Skeletal muscle cell (primary cell): ENCODE results near the gene AUNIP.
A peak's percentile ranks its signal among the peaks of the same experiment; 100 is the strongest.
"Not testable (repeated sequence)": the region's sequence is repeated elsewhere in the genome, so short reads cannot be mapped to it uniquely, and the experiment has no call there.

Experiments used
- DNase-seq: peaks from one replicate; pipeline ENCODE4 v3.0.0-alpha.2; 2010; ENCODE audit warnings: low read depth
- H3K4me3 ChIP-seq: 2 replicates; pipeline ENCODE4 v1.5.1; 2011; ENCODE audit warnings: low read depth, mild to moderate bottlenecking, control low read depth, low read length, moderate library complexity

AUNIP gene

GRCh38 chr1:25870614-25871013 lies 11.4 kb upstream of the AUNIP start:
- DNase-seq, result no peak
- H3K4me3 ChIP-seq, result no peak overlapping the region

DNA sequence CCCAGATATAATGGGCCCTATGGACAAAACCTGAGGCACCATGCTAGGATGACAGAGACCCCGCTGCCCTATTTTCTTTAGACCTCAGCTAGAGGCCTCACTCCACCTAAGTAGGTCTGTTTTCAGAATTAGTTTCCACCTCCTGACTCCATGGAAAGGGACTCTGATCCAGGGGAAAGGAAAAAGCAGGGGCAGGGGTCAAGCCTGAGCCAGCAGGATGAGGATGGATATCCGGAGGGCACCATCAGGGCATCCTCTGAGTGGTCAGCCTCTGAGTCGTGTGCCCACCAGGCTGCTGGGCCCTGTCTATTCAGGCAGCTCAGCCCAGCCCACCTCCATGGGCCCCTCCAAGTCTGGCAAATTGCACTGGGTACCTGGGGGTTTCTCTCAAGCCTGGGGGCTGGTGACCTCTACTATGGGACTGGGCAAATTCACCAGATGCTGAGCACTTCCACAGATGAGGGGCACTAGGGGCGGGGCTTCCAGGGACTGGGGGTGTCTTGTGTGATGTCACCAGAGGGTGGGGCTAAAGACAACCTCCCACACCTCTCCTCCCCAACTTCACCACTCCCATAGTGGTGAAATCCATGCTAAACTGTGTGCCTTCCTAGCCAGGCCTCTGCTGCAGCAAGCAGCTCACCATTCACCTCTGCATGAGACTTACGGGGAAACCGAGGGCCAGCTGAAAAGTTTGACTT lies 10.8 kb upstream of the AUNIP start:
- no peak overlapping the region for H3K4me3 ChIP-seq
- no peak for DNase-seq

GRCh38 chr1:25867210-25867991 lies 8.1 kb upstream of the AUNIP start:
- no peak for DNase-seq
- no peak overlapping the region for H3K4me3 ChIP-seq

DNA sequence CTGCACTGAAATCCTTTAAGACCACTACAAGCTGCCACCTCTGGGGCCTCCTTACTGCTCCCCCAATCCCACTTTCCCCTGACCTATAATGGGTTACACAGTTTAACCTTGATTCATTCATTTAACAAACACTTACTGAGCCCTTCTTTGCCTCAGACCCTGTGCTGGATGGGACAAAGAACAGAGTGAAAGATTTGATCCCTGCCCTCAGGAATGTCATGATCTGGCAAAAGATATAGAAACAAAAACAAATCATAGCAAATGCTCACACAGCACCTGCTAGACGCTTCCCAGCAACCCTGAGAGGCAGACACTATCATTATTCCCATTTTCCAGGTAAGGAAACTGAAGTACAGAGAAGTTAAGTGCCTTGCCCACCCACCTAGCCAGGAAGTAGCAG lies 7.0 kb upstream of the AUNIP start:
- no peak for DNase-seq
- no peak overlapping the region for H3K4me3 ChIP-seq

DNA sequence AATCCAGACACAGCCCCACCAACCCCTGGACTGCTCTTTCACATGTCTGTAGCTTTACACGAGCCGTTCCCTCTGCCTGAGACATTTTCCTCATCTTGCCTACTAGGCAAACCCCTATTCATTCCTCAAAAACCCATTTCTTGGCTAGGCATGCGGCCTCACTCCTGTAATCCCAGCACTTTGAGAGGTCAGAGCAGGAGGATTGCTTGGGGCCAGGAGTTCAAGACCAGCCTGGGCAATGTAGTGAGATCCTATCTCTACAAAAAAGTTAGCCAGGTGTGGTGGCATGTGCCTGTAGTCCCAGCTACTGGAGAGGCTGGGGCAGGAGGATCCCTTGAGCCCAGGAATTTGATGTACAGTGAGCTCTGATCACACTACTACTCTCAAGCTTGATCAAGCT lies 5.2 kb upstream of the AUNIP start:
- H3K4me3 ChIP-seq, result no peak overlapping the region
- DNase-seq, result no peak

DNA sequence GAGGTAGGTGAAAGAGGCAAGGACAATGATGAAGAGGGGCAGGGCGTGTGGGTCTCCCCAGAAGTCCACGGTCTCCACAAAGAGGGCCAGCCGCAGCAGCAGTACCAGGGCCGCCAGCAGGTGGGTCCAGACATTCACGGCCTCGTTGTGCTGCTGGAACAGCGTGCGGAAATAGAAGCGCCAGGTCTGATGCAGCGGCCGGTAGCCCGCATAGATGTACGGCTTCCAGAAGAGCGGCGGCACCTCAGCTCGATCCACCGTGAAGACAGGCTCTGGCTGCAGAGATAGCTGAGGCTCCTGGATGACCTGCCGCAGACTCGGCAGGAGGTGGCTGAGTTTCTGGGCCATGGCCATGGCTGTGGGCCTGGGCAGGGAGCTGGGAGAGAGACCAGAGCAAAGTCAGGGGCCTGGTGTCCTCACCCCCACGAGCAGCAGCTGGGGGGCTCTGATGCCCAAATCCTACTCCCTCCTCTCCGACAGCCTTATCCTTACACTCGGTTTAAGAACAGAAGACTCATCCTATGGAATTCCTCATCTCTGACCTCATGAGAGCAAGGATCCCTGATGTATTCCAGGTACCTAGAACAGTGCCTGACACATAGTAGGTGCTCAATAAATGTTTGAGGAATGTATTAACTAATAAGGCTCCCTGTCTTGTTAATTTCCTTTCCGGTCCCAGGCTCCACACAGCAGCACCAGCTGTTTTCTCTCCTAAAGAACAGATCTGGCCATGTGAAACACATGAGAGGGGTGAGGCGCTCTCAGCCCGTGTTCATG lies 4.4 kb upstream of the AUNIP start:
- H3K4me3 ChIP-seq, result no peak overlapping the region
- no peak for DNase-seq

GRCh38 chr1:25862785-25863485 lies 3.7 kb upstream of the AUNIP start:
- DNase-seq, result no peak
- no peak overlapping the region for H3K4me3 ChIP-seq

DNA sequence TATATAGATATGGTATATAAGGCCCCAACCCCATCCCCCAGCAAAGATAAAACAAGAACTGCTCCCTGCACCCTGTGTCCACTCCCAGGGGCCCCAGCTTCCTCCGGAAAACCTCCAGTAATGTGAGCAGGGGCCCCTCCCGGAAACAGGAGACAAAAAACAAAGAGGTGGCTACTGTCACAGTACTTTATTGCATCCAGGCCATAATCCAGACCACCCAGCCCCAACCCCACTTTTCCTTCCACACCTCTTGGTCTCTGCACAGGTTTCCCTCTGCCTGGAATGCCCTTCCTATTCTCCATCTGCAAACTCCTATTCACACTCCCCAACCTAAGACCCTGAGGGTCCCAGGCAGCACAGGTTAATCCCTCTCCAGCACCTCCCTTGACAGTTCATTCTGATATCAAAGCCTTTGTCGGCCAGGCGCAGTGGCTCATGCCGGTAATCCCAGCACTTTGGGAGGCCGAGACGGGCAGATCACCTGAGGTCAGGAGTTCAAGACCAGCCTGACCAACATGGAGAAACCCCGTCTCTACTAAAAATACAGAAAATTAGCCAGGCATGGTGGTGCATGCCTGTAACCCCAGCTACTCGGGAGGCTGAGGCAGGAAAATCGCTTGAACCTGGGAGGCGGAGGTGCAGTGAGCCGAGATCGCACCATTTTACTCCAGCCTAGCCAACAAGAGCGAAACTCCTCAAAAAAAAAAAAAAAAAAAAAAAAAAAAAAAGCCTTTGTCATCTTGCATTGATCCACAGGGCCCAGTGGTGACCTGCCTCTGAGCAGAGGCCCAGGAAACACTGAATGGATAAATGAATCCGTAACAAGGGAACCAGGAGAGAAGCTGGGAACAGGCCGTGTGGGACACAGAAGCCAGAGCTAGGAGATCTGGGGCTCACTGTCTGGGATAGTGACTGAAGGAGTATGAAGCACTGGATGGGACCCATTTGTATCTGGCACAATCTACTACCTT lies 2.3 kb upstream of the AUNIP start:
- H3K4me3 ChIP-seq, result no peak overlapping the region
- DNase-seq, result no peak

DNA sequence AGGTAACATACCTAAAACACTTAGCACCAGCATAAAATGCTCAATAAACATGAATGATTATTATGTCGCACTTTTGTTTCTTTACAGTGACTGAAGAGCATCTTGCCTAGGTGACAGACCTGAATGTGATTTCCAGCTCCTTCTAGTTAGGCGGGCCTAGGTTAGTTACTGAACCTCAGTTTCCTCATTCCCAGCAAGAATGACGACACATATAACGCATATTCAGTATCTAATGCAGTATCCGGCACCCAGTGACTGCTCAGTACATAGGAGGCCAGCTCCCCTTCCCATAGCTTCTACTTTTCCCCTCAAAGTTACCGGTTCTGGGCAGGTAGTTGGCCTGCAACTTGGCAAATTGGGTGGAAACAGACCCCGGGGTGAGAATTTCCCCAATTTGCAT lies 763 bp downstream of the AUNIP start:
- no peak for DNase-seq
- peak overlapping the region; percentile 76 for H3K4me3 ChIP-seq

GRCh38 chr1:25856856-25857255 lies 2.4 kb downstream of the AUNIP start:
- DNase-seq, result no peak
- H3K4me3 ChIP-seq, result no peak overlapping the region

- no peak for DNase-seq
- no peak overlapping the region for H3K4me3 ChIP-seq
Measured at GRCh38 chr1:25854554-25854953, 4.7 kb downstream of the AUNIP start.

- H3K4me3 ChIP-seq, result no peak overlapping the region
- peak; percentile 2 for DNase-seq
Measured at GRCh38 chr1:25848531-25848930, 10.7 kb downstream of the AUNIP start.

DNA sequence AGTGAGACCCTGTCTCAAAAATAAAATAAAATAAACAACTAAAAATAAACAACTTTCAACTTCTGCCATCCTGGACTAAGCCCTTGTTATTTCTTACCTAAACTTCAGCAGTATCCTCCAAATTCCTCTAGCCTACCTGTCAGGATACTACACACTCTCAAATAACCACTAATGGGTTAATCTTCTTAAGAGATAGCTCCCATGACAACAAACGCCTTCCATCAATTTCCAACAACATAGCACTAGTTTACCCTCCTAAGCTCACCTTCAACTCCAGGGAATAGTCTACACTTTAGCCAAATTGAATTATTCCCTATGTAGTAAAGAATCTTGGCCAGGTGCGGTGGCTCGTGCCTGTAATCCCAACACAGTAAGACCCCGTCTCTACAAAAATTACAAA lies 11.3 kb downstream of the AUNIP start:
- DNase-seq, result no peak
- no peak overlapping the region for H3K4me3 ChIP-seq

GRCh38 chr1:25845664-25846063 lies 13.6 kb downstream of the AUNIP start:
- H3K4me3 ChIP-seq, result no peak overlapping the region
- DNase-seq, result no peak

DNA sequence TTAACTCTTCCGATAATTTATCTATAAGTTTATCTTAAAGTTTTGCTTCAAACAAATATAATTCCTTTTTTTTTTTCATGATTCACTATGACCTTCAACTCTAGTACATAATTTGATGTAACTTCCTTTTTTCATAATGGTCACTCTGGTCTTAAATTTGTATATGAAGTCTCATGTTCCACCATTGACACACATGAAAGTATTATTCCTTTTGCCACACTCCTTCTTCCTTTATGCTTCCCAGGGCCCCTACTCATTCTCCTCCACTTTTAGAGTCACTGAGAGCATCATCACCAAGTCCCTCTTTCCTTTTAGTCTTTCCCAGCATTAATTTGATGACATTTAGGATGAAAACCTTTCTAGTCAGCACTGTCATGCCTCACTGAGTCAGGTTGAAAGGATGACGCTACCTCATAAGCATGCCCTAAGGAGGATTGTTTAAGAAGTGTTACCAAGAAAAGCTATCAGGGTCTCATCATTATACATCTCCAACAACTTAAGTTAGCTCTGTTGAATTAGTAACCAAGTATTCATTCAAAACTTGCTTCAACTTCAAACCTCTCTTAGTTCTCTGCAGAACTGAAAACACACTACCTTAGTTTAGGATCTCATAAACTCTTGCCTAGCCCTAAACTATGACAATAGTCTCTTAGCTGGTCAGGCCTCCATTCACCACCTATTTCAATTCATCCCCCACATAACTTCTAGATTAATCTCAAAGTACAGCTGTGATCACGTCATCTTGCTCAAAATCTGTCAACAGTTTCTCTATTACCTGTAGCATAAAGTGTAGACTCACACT lies 14.5 kb downstream of the AUNIP start:
- DNase-seq, result no peak
- no peak overlapping the region for H3K4me3 ChIP-seq

DNA sequence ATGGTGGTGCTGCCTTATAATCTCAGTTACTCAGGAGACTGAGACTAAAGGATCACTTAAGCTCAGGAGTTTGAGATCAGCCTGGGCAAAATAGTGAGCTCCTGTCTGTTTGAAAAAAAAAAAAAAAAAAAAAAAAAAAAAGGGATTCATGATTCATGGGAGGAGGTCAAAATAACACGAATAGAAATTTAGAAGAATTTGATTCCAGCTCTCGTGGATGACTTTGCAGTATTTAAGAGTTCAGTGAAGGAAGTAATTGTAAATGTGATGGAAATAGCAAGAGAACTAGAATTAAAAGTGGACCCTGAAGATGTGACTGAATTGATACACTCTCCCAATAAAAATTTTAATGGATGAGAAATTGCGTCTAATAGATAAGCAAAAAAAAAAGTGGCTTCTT lies 15.8 kb downstream of the AUNIP start:
- DNase-seq, result no peak
- H3K4me3 ChIP-seq, result no peak overlapping the region

DNA sequence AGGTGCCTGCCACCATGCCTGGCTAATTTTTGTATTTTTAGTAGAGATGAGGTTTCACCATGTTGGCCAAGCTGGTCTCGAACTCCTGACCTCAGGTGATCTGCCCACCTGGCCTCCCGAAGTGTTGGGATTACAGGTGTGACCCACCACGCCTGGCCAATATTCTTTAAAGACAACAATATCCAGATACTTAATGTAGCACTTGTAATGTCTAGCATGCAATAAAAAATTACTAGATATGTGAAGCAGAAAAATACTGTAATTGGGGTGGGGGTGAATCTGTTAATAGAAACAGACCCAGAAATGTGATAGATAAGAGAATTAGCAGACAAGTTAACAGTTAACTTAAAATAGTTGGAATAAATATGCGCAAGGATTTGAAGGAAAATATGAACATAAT lies 19.4 kb downstream of the AUNIP start:
- not testable (repeated sequence) for H3K4me3 ChIP-seq

DNA sequence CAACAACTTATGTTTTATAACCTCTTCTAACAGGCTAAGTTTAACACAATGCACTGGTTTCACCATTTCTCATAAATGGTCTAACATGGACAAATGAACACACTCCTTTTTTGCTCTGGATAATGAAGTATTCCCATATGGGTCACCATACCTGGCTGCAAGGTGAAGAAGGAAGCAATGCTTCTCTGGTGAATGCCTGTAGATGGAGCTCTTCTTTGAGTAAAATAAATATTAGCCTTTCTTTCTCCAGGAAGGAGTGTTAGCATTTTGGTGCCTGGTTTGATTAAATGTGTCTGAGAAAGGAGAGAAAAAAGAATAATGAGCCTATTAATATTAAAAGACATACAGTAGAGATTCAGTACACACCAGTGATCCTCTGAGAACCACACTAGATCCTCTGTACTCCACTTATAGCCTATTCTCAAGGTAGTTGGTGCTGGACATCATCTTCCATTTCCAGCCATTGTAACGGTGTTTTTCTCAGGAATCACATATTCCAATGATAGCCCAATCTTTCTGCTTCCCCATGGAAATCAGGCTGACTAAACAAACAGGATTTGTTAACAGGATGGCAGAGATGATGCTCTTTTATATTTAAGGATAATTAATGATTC lies 21.9 kb downstream of the AUNIP start:
- no peak overlapping the region for H3K4me3 ChIP-seq
- DNase-seq, result no peak

More for the DNA sequence above, 19.4 kb downstream of the AUNIP start:
- not testable (repeated sequence) for DNase-seq
